Neural progenitor cell (in vitro differentiated cells): ENCODE measurements around the gene FAM9C. TPM values are rescaled to one million over a fixed set of nuclear protein-coding genes. Genes with fewer than 3 reads are reported as not detected.

Experiments
- DNase-seq: peaks from one replicate; pipeline ENCODE4 v3.0.0-alpha.2; 2016; ENCODE audit warnings: low spot score
- H2AFZ ChIP-seq: fragments of 200-600 bp; sonication (generic); replicated peaks from 2 replicates; pipeline ENCODE4 v1.6.1; 2016; ENCODE audit warnings: antibody characterized with exemption
- H3F3A ChIP-seq: fragments of 200-600 bp; sonication (generic); 2 replicates; pipeline ENCODE4 v1.6.1; 2016; ENCODE audit warnings: antibody characterized with exemption, low read depth
- H3K27ac ChIP-seq: fragments of 200-600 bp; sonication (generic); 2 replicates; pipeline ENCODE4 v1.5.1; 2016; ENCODE audit warnings: mild to moderate bottlenecking
- H3K27me3 ChIP-seq: fragments of 200-600 bp; sonication (generic); 2 replicates; pipeline ENCODE4 v1.6.1; 2016; ENCODE audit warnings: mild to moderate bottlenecking, moderate library complexity
- H3K36me3 ChIP-seq: fragments of 200-600 bp; sonication (generic); 2 replicates; pipeline ENCODE4 v1.5.1; 2016
- H3K4me1 ChIP-seq: fragments of 200-600 bp; sonication (generic); 2 replicates; pipeline ENCODE4 v1.6.1; 2016; ENCODE audit warnings: mixed run types
- H3K4me2 ChIP-seq: fragments of 200-600 bp; sonication (generic); 2 replicates; pipeline ENCODE4 v1.6.1; 2016
- H3K4me3 ChIP-seq: fragments of 200-600 bp; sonication (generic); 2 replicates; pipeline ENCODE4 v1.5.1; 2016
- H3K79me2 ChIP-seq: fragments of 200-600 bp; sonication (generic); 2 replicates; pipeline ENCODE4 v1.6.1; 2016; ENCODE audit warnings: low read depth
- H3K9ac ChIP-seq: fragments of 200-600 bp; sonication (generic); 2 replicates; pipeline ENCODE4 v1.6.1; 2016
- H3K9me3 ChIP-seq: fragments of 200-600 bp; sonication (generic); 2 replicates; pipeline ENCODE4 v1.5.1; 2016; ENCODE audit warnings: low read depth
- H4K20me1 ChIP-seq: fragments of 200-600 bp; sonication (generic); 2 replicates; pipeline ENCODE4 v1.6.1; 2016; ENCODE audit warnings: low read depth
- H3K27ac Mint-ChIP-seq: 3 replicates; pipeline ENCODE4 v1.8.0; 2021; ENCODE audit warnings: mixed read lengths
- H3K27me3 Mint-ChIP-seq: 2 replicates; pipeline ENCODE4 v1.8.0; 2022; ENCODE audit warnings: low read depth, mild to moderate bottlenecking, inconsistent platforms, moderate library complexity, mixed read lengths; ENCODE audit not compliant: insufficient read depth
- H3K36me3 Mint-ChIP-seq: 3 replicates; pipeline ENCODE4 v1.8.0; 2021; ENCODE audit warnings: mixed read lengths
- H3K4me1 Mint-ChIP-seq: 3 replicates; pipeline ENCODE4 v1.8.0; 2021; ENCODE audit warnings: mixed read lengths
- H3K4me3 Mint-ChIP-seq: 3 replicates; pipeline ENCODE4 v1.8.0; 2021; ENCODE audit warnings: mild to moderate bottlenecking, moderate library complexity, mixed read lengths
- H3K9me3 Mint-ChIP-seq: 3 replicates; pipeline ENCODE4 v1.8.0; 2020; ENCODE audit warnings: mixed read lengths
- CTCF ChIP-seq: fragments of 200-600 bp; sonication (generic); IDR thresholded peaks from 2 replicates; pipeline ENCODE4 v1.5.1; 2017; ENCODE audit warnings: antibody characterized with exemption, mild to moderate bottlenecking
- EZH2 ChIP-seq: fragments of 200-600 bp; sonication (generic); IDR thresholded peaks from 2 replicates; pipeline ENCODE4 v1.6.1; 2017; ENCODE audit warnings: antibody characterized with exemption, mild to moderate bottlenecking, moderate library complexity
- EZH2phosphoT487 ChIP-seq: fragments of 200-600 bp; sonication (generic); IDR thresholded peaks from 2 replicates; pipeline ENCODE4 v1.6.1; 2017; ENCODE audit warnings: antibody characterized with exemption
- total RNA-seq: library from RNA; depleted of rRNA; stranded (reverse); fragments of >200 nt; gene quantifications from 2 replicates; pipeline ENCODE4 v1.2.3, GENCODE V29; 2015; ENCODE audit warnings: low replicate concordance

Gene FAM9C
- total RNA-seq, 1 donor from 2014 or later = not detected

DNA sequence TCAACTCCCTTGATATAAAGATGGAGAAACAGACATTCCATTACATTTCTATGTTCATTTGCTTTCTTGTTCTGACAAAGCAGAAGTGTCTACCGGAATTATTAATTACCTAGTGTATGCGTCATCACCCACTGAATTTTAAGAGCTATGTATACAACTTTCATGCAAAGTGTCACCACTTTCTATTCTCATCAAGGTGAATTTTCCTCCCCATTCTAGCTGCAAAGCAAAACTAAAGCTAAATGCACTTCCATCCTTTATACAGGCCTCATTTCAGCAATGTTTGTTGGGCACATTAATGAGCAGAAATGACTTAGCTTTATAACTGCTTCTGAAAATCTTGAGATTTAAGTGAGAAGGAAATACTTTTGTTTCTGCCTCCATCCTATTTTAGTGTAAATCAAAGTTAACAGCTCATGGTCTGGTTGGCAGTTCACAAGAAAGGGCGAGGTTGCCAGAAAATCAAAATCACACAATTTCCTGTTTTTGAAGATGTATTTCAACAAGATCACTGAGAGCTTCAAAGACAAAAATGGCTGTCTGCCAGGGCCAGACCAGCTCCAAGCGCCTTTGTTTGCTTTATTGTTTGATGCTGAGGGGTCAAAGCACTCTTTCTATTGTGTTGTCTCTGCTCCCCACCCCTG, 7.2 kb upstream of the FAM9C start:
- Histone ChIP-seq H3K9me3 (no peaks in the 10 kb centered on the region), H3K9ac (no peak overlapping the region), H3K27ac (no peak overlapping the region), H3K79me2 (no peaks in the 10 kb centered on the region), H4K20me1 (no peaks in the 10 kb centered on the region), H3K4me1 (peaks cover 3% of the 10 kb centered on the region), H3F3A (no peaks in the 10 kb centered on the region), H2AFZ (no peak overlapping the region), H3K4me3 (no peak overlapping the region), H3K27me3 (no peaks in the 10 kb centered on the region), H3K4me2 (no peak overlapping the region), H3K36me3 (no peaks in the 10 kb centered on the region)
- peaks cover 2% of the 10 kb centered on the region for H3K27me3 Mint-ChIP-seq
- TF ChIP-seq EZH2 = no peak
- no peak for TF ChIP-seq CTCF
- no peak for TF ChIP-seq EZH2phosphoT487
- H3K4me1 Mint-ChIP-seq = peaks cover 2% of the 10 kb centered on the region
- DNase-seq = no peak
- H3K36me3 Mint-ChIP-seq = no peaks in the 10 kb centered on the region
- H3K4me3 Mint-ChIP-seq = no peak overlapping the region
- H3K9me3 Mint-ChIP-seq = peaks cover 18% of the 10 kb centered on the region
- H3K27ac Mint-ChIP-seq = no peak overlapping the region

GRCh38 chrX:13051167-13051528, 6.7 kb upstream of the FAM9C start:
- no peaks in the 10 kb centered on the region for H3K9me3 ChIP-seq
- peaks cover 3% of the 10 kb centered on the region for H3F3A ChIP-seq
- peaks cover 8% of the 10 kb centered on the region for H3K4me1 ChIP-seq
- TF ChIP-seq EZH2 = no peak
- no peak for TF ChIP-seq CTCF
- no peak for TF ChIP-seq EZH2phosphoT487
- no peaks in the 10 kb centered on the region for H3K79me2 ChIP-seq
- no peak overlapping the region for H3K4me2 ChIP-seq
- H3K4me1 Mint-ChIP-seq = peaks cover 2% of the 10 kb centered on the region
- no peaks in the 10 kb centered on the region for H3K27me3 ChIP-seq
- H3K4me3 Mint-ChIP-seq = no peak overlapping the region
- H2AFZ ChIP-seq = no peak overlapping the region
- H3K36me3 Mint-ChIP-seq = no peaks in the 10 kb centered on the region
- H4K20me1 ChIP-seq = no peaks in the 10 kb centered on the region
- H3K27ac ChIP-seq = no peak overlapping the region
- H3K27me3 Mint-ChIP-seq = peaks cover 2% of the 10 kb centered on the region
- DNase-seq = no peak
- H3K9me3 Mint-ChIP-seq = peaks cover 18% of the 10 kb centered on the region
- H3K4me3 ChIP-seq = no peak overlapping the region
- H3K9ac ChIP-seq = no peak overlapping the region
- H3K27ac Mint-ChIP-seq = no peak overlapping the region
- H3K36me3 ChIP-seq = no peaks in the 10 kb centered on the region

DNA sequence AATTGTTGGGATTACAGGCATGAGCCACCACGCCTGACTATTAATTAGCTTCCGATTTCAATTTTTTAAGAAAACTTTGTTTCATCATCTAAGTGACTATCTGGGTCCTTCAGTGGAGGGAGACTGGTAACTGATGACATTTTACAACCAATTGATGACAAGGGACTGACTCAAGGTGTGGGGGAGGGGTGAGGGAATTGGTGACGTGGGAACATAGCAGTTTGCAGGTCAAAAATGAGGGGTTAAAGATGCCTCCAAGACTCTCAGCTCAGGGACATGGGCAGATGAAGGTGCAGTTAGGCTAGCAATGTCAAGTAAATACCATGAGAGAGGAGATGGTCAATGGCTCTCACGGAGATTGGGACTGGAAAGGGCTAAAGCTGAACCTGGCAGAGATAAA, 5.7 kb upstream of the FAM9C start:
- peaks cover 13% of the 10 kb centered on the region for H3K4me1 ChIP-seq
- no peaks in the 10 kb centered on the region for H3K79me2 ChIP-seq
- Mint-ChIP-seq H3K9me3 (peaks cover 18% of the 10 kb centered on the region), H3K36me3 (no peaks in the 10 kb centered on the region), H3K27ac (no peak overlapping the region), H3K27me3 (peaks cover 2% of the 10 kb centered on the region), H3K4me1 (peaks cover 2% of the 10 kb centered on the region), H3K4me3 (no peak overlapping the region)
- no peak overlapping the region for H3K4me2 ChIP-seq
- H3K36me3 ChIP-seq = no peaks in the 10 kb centered on the region
- TF ChIP-seq EZH2 (no peak), EZH2phosphoT487 (no peak), CTCF (no peak)
- peaks cover 6% of the 10 kb centered on the region for H3F3A ChIP-seq
- no peaks in the 10 kb centered on the region for H3K27me3 ChIP-seq
- no peak overlapping the region for H3K9ac ChIP-seq
- no peak overlapping the region for H2AFZ ChIP-seq
- H3K9me3 ChIP-seq = no peaks in the 10 kb centered on the region
- H3K27ac ChIP-seq = no peak overlapping the region
- no peak overlapping the region for H3K4me3 ChIP-seq
- H4K20me1 ChIP-seq = no peaks in the 10 kb centered on the region
- DNase-seq = no peak
